ENCODE data around the gene CST7.

- TF ChIP-seq CTCF (IDR thresholded peaks at IDR 0.05; ENCODE audit: low read length), result no peak
- no peak for TF ChIP-seq EZH2phosphoT487 (IDR thresholded peaks at IDR 0.05; ENCODE audit: low read length)
Measured at GRCh38 chr20:24913076-24913628, 35.9 kb upstream of the CST7 start.
